Stimulated activated CD8-positive, alpha-beta memory T cell treated with anti-CD3 and anti-CD28 coated beads, Interleukin-7, amount 100 ng/mL, for 24 hours (primary cell): Measurements from ENCODE around the gene UQCRQ.
A peak's percentile ranks its signal among the peaks of the same experiment; 100 is the strongest.

Experiments
- DNase-seq: peaks from one replicate; pipeline ENCODE4 v3.0.0-alpha.2; 2020; ENCODE audit warnings: low read depth

UQCRQ gene

GRCh38 chr5:132866342-132867045 is at the start of gene UQCRQ, which contains the start of gene GDF9:
UQCRQ (plus strand) TSS chr5:132866642; CDS start chr5:132866882, 240 bp downstream.
GDF9 (minus strand) TSS chr5:132866469; CDS start chr5:132864533, 1,936 bp downstream.
- peak; percentile 73 for DNase-seq

- DNase-seq: no peak
Measured at GRCh38 chr5:132817011-132817410, 49.4 kb upstream of the UQCRQ start.

- DNase-seq: no peak
Measured at GRCh38 chr5:132819468-132819867, 47.0 kb upstream of the UQCRQ start.

- DNase-seq: peak; percentile 85
Measured at GRCh38 chr5:132820162-132820754, 46.2 kb upstream of the UQCRQ start.

- no peak for DNase-seq
Measured at GRCh38 chr5:132821350-132821749, 45.1 kb upstream of the UQCRQ start.

- no peak for DNase-seq
Measured at GRCh38 chr5:132821791-132822190, 44.7 kb upstream of the UQCRQ start.

GRCh38 chr5:132822650-132823480 is 43.6 kb upstream of the UQCRQ start:
- DNase-seq: no peak

GRCh38 chr5:132823481-132824050 is 42.9 kb upstream of the UQCRQ start:
- DNase-seq: no peak

GRCh38 chr5:132824426-132824825 is 42.0 kb upstream of the UQCRQ start:
- no peak for DNase-seq

- DNase-seq: no peak
Measured at GRCh38 chr5:132825033-132825833, 41.2 kb upstream of the UQCRQ start.

- no peak for DNase-seq
Measured at GRCh38 chr5:132825834-132826391, 40.5 kb upstream of the UQCRQ start.

GRCh38 chr5:132826424-132827082 is 39.9 kb upstream of the UQCRQ start:
- DNase-seq: no peak

GRCh38 chr5:132827943-132828673 is 38.3 kb upstream of the UQCRQ start:
- no peak for DNase-seq

GRCh38 chr5:132828846-132829494 is 37.5 kb upstream of the UQCRQ start:
- no peak for DNase-seq

- DNase-seq: peak; percentile 30
Measured at GRCh38 chr5:132829742-132830435, 36.6 kb upstream of the UQCRQ start.

- no peak for DNase-seq
Measured at GRCh38 chr5:132830436-132831094, 35.9 kb upstream of the UQCRQ start, which contains the start of gene SHROOM1. SHROOM1 (minus strand) TSS chr5:132830647; CDS start chr5:132826140, 4,507 bp downstream.

- no peak for DNase-seq
Measured at GRCh38 chr5:132831095-132831860, 35.2 kb upstream of the UQCRQ start.
